Ishikawa (cell line): ENCODE data around the gene GRID2.

Experiments used
- CEBPB ChIP-seq: IDR thresholded peaks from 2 replicates; pipeline ENCODE4 v1.6.1; 2012
- CREB1 ChIP-seq: IDR thresholded peaks from 2 replicates; pipeline ENCODE4 v1.6.1; 2012; ENCODE audit warnings: low read depth
- EGR1 ChIP-seq: IDR thresholded peaks from 2 replicates; pipeline ENCODE4 v1.6.1; 2012
- EP300 ChIP-seq: IDR thresholded peaks from 2 replicates; pipeline ENCODE4 v1.6.1; 2012; ENCODE audit warnings: borderline replicate concordance
- FOXM1 ChIP-seq: IDR thresholded peaks from 2 replicates; pipeline ENCODE4 v1.6.1; 2012; ENCODE audit warnings: low read depth, borderline replicate concordance
- MAX ChIP-seq: IDR thresholded peaks from 2 replicates; pipeline ENCODE4 v1.6.1; 2012
- NFIC ChIP-seq: IDR thresholded peaks from 2 replicates; pipeline ENCODE4 v1.6.1; 2012
- RAD21 ChIP-seq: IDR thresholded peaks from 2 replicates; pipeline ENCODE4 v1.6.1; 2012; ENCODE audit warnings: low read depth
- REST ChIP-seq: IDR thresholded peaks from 2 replicates; pipeline ENCODE4 v1.6.1; 2012; ENCODE audit warnings: low read depth, mild to moderate bottlenecking
- TAF1 ChIP-seq: IDR thresholded peaks from 2 replicates; pipeline ENCODE4 v1.6.1; 2012; ENCODE audit warnings: low read depth, mild to moderate bottlenecking
- TCF12 ChIP-seq: IDR thresholded peaks from 2 replicates; pipeline ENCODE4 v1.6.1; 2012; ENCODE audit warnings: low read depth
- TEAD4 ChIP-seq: IDR thresholded peaks from 2 replicates; pipeline ENCODE4 v1.6.1; 2012
- USF1 ChIP-seq: IDR thresholded peaks from 2 replicates; pipeline ENCODE4 v1.6.1; 2012
- YY1 ChIP-seq: IDR thresholded peaks from 2 replicates; pipeline ENCODE4 v1.6.1; 2012; ENCODE audit warnings: low read depth
- ZBTB7A ChIP-seq: IDR thresholded peaks from 2 replicates; pipeline ENCODE4 v1.6.1; 2012; ENCODE audit warnings: low read depth

Gene GRID2

GRCh38 chr4:92483341-92483740, 179.6 kb downstream of the GRID2 start:
- TF ChIP-seq REST (no peak), EP300 (no peak), YY1 (no peak), USF1 (no peak), TAF1 (no peak), CREB1 (no peak), TEAD4 (no peak), TCF12 (no peak), RAD21 (no peak), ZBTB7A (no peak), FOXM1 (no peak), CEBPB (no peak), MAX (no peak), NFIC (no peak), EGR1 (no peak)

- TF ChIP-seq RAD21 (no peak), YY1 (no peak), REST (no peak), FOXM1 (no peak), CEBPB (no peak), USF1 (no peak)
Observed at GRCh38 chr4:92488496-92488895, 184.7 kb downstream of the GRID2 start.

- TF ChIP-seq TEAD4 (no peak), NFIC (no peak), CEBPB (no peak), RAD21 (no peak), CREB1 (no peak), TCF12 (no peak), REST (no peak), EP300 (no peak), USF1 (no peak), ZBTB7A (no peak), TAF1 (no peak), YY1 (no peak), EGR1 (no peak), FOXM1 (no peak), MAX (no peak)
Observed at GRCh38 chr4:92497141-92497540, 193.4 kb downstream of the GRID2 start.

- TF ChIP-seq ZBTB7A, result no peak
- TF ChIP-seq CREB1, result no peak
- no peak for TF ChIP-seq MAX
- TF ChIP-seq EP300, result no peak
- TF ChIP-seq YY1, result no peak
- TF ChIP-seq NFIC, result no peak
- TF ChIP-seq CEBPB, result no peak
- TF ChIP-seq TAF1, result no peak
- TF ChIP-seq TEAD4, result no peak
Observed at GRCh38 chr4:92501456-92501855, 197.7 kb downstream of the GRID2 start.
